ENCODE measurements around the gene CFAP97. TPM values are rescaled to one million over a fixed set of nuclear protein-coding genes. Genes with fewer than 3 reads are reported as not detected.

The CFAP97 gene
- polyA plus RNA-seq, 1 donor (not counting 4 experiments of a cell fraction or from before 2014, with no cell fraction given) = 24.9 TPM

DNA sequence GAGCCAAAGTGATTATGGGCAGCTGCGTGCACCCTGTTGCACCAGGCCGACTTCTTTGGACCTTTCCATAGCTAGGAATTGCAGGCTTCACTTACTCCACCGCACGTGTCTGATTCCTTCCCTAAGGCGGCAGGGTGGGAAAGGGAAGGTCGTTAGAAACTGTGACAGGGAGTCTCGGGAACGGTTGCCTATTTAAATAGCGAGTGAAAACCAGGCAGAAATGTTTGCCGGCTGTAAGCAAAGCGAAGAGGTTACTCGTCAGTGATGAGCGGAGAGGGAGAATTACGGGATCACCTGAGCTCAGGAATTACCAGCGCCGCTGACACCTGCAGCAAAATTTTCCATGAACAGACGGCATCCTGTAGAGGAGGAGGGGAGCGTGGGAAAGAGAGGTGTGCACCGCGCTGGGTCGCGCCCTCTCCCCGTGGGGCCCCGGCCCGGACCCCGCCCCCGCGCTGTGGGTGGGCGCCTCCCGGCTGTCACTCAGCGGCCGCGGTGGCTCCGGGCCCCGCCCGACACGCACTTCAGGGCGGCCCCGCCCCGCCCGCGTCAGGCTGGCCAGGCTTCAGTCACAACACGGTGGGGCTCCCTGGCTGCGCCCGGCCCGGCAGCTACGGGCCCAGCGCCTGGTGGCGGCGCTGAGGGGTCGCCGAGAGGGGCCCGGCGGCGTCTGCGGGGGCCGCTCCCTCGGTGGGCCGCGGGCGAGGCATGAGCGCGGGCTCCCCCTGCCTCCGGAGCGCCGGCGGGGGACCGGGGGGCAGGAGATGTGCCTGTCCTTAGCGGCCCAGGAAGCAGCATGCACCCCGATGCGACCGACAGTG, 5.4 kb upstream of the CFAP97 start, which contains the start of gene SNX25:
Gene SNX25, plus strand, starts transcription at position 568 of the 821 bp plus-strand sequence. Its CDS starts 229 bp downstream, at position 797.
- DNase-seq (ENCODE audit: low read depth, low spot score) (no peak), FAIRE-seq (peak; percentile 55)
- Histone ChIP-seq H3K27ac (ENCODE audit: control insufficient read depth, insufficient read depth, low read length) (peak within 1 kb of the TSS; percentile 54), H3K27me3 (ENCODE audit: control insufficient read depth, extremely low read depth, insufficient read depth, low read length) (no peaks in the 10 kb centered on the region), H2AFZ (ENCODE audit: control insufficient read depth, low read length) (peak within 1 kb of the TSS; percentile 92), H3K79me2 (ENCODE audit: control insufficient read depth, insufficient read depth, low read length) (peaks cover 3% of the 10 kb centered on the region), H3K9me1 (ENCODE audit: control insufficient read depth, extremely low read depth, insufficient read depth, low read length) (no peaks in the 10 kb centered on the region), H4K20me1 (ENCODE audit: control insufficient read depth, extremely low read depth, insufficient read depth, low read length) (no peaks in the 10 kb centered on the region), H3K4me2 (ENCODE audit: control insufficient read depth, extremely low read depth, insufficient read depth, low read depth, low read length) (peak within 1 kb of the TSS; percentile 83), H3K9me3 (ENCODE audit: control insufficient read depth, low read depth, low read length) (no peaks in the 10 kb centered on the region), H3K9ac (ENCODE audit: control insufficient read depth, extremely low read depth, insufficient read depth, low read length) (peak within 1 kb of the TSS; percentile 81), H3K4me3 (ENCODE audit: control insufficient read depth in 2 of 3, extremely low read depth in 1 of 3, insufficient read depth in 2 of 3, low read depth in 1 of 3, low read length in 3 of 3) (peak within 1 kb of the TSS; percentile 55 to 87 (median 76)), H3K4me1 (ENCODE audit: control insufficient read depth, extremely low read depth, insufficient read depth, low read length) (peaks cover 20% of the 10 kb centered on the region), H3K36me3 (ENCODE audit: control insufficient read depth in 2 of 2, extremely low read depth in 1 of 2, insufficient read depth in 2 of 2, low read length in 2 of 2) (no peaks in the 10 kb centered on the region)
- dilution Hi-C loops (cut with MboI; ENCODE audit: extremely low pct_ligation_motif_present, low sequenced_read_pairs) = no loop called here
- TF ChIP-seq, protein P1, sequence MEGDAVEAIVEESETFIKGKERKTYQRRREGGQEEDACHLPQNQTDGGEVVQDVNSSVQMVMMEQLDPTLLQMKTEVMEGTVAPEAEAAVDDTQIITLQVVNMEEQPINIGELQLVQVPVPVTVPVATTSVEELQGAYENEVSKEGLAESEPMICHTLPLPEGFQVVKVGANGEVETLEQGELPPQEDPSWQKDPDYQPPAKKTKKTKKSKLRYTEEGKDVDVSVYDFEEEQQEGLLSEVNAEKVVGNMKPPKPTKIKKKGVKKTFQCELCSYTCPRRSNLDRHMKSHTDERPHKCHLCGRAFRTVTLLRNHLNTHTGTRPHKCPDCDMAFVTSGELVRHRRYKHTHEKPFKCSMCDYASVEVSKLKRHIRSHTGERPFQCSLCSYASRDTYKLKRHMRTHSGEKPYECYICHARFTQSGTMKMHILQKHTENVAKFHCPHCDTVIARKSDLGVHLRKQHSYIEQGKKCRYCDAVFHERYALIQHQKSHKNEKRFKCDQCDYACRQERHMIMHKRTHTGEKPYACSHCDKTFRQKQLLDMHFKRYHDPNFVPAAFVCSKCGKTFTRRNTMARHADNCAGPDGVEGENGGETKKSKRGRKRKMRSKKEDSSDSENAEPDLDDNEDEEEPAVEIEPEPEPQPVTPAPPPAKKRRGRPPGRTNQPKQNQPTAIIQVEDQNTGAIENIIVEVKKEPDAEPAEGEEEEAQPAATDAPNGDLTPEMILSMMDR (optimal IDR thresholded peaks at IDR 0.05 in 1 of 3, IDR thresholded peaks at IDR 0.05 in 1 of 3, conservative IDR thresholded peaks at IDR 0.05 in 1 of 3; ENCODE audit: extremely low read depth in 1 of 3, insufficient read depth in 2 of 3, low read length in 3 of 3) = no peak
- no peak for TF ChIP-seq EZH2 (IDR thresholded peaks at IDR 0.05; ENCODE audit: low read length)

DNA sequence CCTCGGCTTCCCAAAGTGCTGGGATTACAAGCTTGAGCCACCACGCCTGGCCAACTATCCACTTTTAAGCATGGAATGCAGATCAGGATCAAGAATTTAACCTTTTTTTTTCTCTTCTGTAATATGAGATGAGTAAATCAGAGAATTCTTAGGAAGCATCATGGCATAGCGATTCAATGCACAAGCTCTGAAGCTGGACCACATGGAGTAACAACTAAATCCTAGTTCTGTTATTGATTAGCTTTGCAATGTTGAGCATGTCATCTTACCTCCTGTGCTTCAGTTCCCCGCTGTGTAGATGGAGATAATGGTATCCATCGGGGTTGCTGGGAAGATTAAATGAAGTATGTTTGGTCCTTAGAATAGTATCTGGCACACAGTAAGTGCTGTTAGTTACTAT, 3.7 kb upstream of the CFAP97 start:
- FAIRE-seq (no peak), DNase-seq (ENCODE audit: low read depth, low spot score) (no peak)
- no peaks in the 10 kb centered on the region for H3K9me1 ChIP-seq (ENCODE audit: control insufficient read depth, extremely low read depth, insufficient read depth, low read length)
- H3K36me3 ChIP-seq (ENCODE audit: control insufficient read depth in 2 of 2, extremely low read depth in 1 of 2, insufficient read depth in 2 of 2, low read length in 2 of 2) = no peaks in the 10 kb centered on the region
- no peak for TF ChIP-seq EZH2 (IDR thresholded peaks at IDR 0.05; ENCODE audit: low read length)
- peaks cover 28% of the 10 kb centered on the region for H3K4me1 ChIP-seq (ENCODE audit: control insufficient read depth, extremely low read depth, insufficient read depth, low read length)
- H3K9me3 ChIP-seq (ENCODE audit: control insufficient read depth, low read depth, low read length) = no peaks in the 10 kb centered on the region
- H3K79me2 ChIP-seq (ENCODE audit: control insufficient read depth, insufficient read depth, low read length) = peaks cover 11% of the 10 kb centered on the region
- H2AFZ ChIP-seq (ENCODE audit: control insufficient read depth, low read length) = no peak overlapping the region
- H3K4me2 ChIP-seq (ENCODE audit: control insufficient read depth, extremely low read depth, insufficient read depth, low read depth, low read length) = no peak overlapping the region
- dilution Hi-C loops (cut with MboI; ENCODE audit: extremely low pct_ligation_motif_present, low sequenced_read_pairs) = no loop called here
- H3K27me3 ChIP-seq (ENCODE audit: control insufficient read depth, extremely low read depth, insufficient read depth, low read length) = no peaks in the 10 kb centered on the region
- no peak overlapping the region for H3K9ac ChIP-seq (ENCODE audit: control insufficient read depth, extremely low read depth, insufficient read depth, low read length)
- no peak overlapping the region for H3K27ac ChIP-seq (ENCODE audit: control insufficient read depth, insufficient read depth, low read length)
- no peaks in the 10 kb centered on the region for H4K20me1 ChIP-seq (ENCODE audit: control insufficient read depth, extremely low read depth, insufficient read depth, low read length)
- H3K4me3 ChIP-seq (ENCODE audit: control insufficient read depth in 2 of 3, extremely low read depth in 1 of 3, insufficient read depth in 2 of 3, low read depth in 1 of 3, low read length in 3 of 3) = no peak overlapping the region

Data from keratinocyte (primary cell).